GM18867 (cell line): ENCODE results near the gene VWA3A.
"Not testable (repeated sequence)": the region's sequence is repeated elsewhere in the genome, so short reads cannot be mapped to it uniquely, and the experiment has no call there.

ENCODE experiments used
- ATAC-seq: cut with Tn5 transposase; IDR thresholded peaks from one replicate; pipeline ENCODE4 v1.9.1; 2021; ENCODE audit warnings: mild to moderate bottlenecking, moderate library complexity; ENCODE audit not compliant: unreplicated experiment

Gene VWA3A

GRCh38 chr16:22132801-22133200 is 40.5 kb downstream of the VWA3A start:
- no peak for ATAC-seq

- no peak for ATAC-seq
Measured at GRCh38 chr16:22138482-22138881, 46.1 kb downstream of the VWA3A start.

GRCh38 chr16:22139008-22139407 is 46.7 kb downstream of the VWA3A start:
- ATAC-seq, result no peak

GRCh38 chr16:22139732-22140131 is 47.4 kb downstream of the VWA3A start:
- no peak for ATAC-seq

GRCh38 chr16:22141767-22142166 is 49.4 kb downstream of the VWA3A start:
- ATAC-seq, result no peak

- ATAC-seq, result no peak
Measured at GRCh38 chr16:22144520-22144919, 52.2 kb downstream of the VWA3A start.

- ATAC-seq, result no peak
Measured at GRCh38 chr16:22147853-22148252, 55.5 kb downstream of the VWA3A start.

- no peak for ATAC-seq
Measured at GRCh38 chr16:22151246-22151998, 59.1 kb downstream of the VWA3A start.

GRCh38 chr16:22152316-22152715 is 60.0 kb downstream of the VWA3A start:
- no peak for ATAC-seq

GRCh38 chr16:22153078-22153477 is 60.7 kb downstream of the VWA3A start:
- ATAC-seq, result not testable (repeated sequence)

GRCh38 chr16:22161401-22161800 is 69.1 kb downstream of the VWA3A start:
- ATAC-seq, result no peak

- ATAC-seq, result no peak
Measured at GRCh38 chr16:22161999-22162655, 69.8 kb downstream of the VWA3A start, which contains the start of gene SDR42E2. TSS of gene SDR42E2 (plus strand) at chr16:22162506. CDS start at chr16:22165583, 3,077 bp downstream.

- ATAC-seq, result no peak
Measured at GRCh38 chr16:22162656-22163009, 70.3 kb downstream of the VWA3A start.

- no peak for ATAC-seq
Measured at GRCh38 chr16:22163806-22164205, 71.5 kb downstream of the VWA3A start.

GRCh38 chr16:22164482-22164881 is 72.1 kb downstream of the VWA3A start:
- no peak for ATAC-seq

- ATAC-seq, result no peak
Measured at GRCh38 chr16:22165508-22166285, 73.4 kb downstream of the VWA3A start.

GRCh38 chr16:22171953-22172352 is 79.6 kb downstream of the VWA3A start:
- no peak for ATAC-seq

- not testable (repeated sequence) for ATAC-seq
Measured at GRCh38 chr16:22172642-22173041, 80.3 kb downstream of the VWA3A start.

GRCh38 chr16:22174642-22175041 is 82.3 kb downstream of the VWA3A start:
- no peak for ATAC-seq

- no peak for ATAC-seq
Measured at GRCh38 chr16:22177968-22178930, 85.9 kb downstream of the VWA3A start.

GRCh38 chr16:22181426-22181825 is 89.1 kb downstream of the VWA3A start:
- ATAC-seq, result no peak
